Measurements from ENCODE around the gene MCUB. TPM values are rescaled to one million over a fixed set of nuclear protein-coding genes. Genes with fewer than 3 reads are reported as not detected.

Gene MCUB
- total RNA-seq, 2 donors from 2014 or later = 15.5 to 18.5 TPM

- no peak overlapping the region for H3K4me3 ChIP-seq
- DNase-seq (ENCODE audit: low spot score) = no peak
- TF ChIP-seq POLR2AphosphoS5 (IDR thresholded peaks at IDR 0.05) (no peak), POLR2A (IDR thresholded peaks at IDR 0.05) (no peak), CTCF (IDR thresholded peaks at IDR 0.05) (no peak)
- no peaks in the 10 kb centered on the region for H3K27me3 ChIP-seq (replicated peaks; ENCODE audit: insufficient read depth)
- intact Hi-C loops (cut with DNase I) = no loop called here
- H3K4me1 ChIP-seq (replicated peaks) = no peaks in the 10 kb centered on the region
- no peak overlapping the region for H3K27ac ChIP-seq
- whole genome bisulfite sequencing = 46% methylated on average over 3 of the region's 3 CpGs
- no peaks in the 10 kb centered on the region for H3K36me3 ChIP-seq
- no peaks in the 10 kb centered on the region for H3K9me3 ChIP-seq
These were observed 102.7 kb downstream of the MCUB start for GRCh38 chr4:109662771-109663170.

- H3K9me3 ChIP-seq = no peaks in the 10 kb centered on the region
- no peak for DNase-seq (ENCODE audit: low spot score)
- no peak overlapping the region for H3K27ac ChIP-seq
- TF ChIP-seq CTCF (IDR thresholded peaks at IDR 0.05) = no peak
- H3K4me1 ChIP-seq (replicated peaks) = no peaks in the 10 kb centered on the region
- 71% methylated on average over 5 of the region's 5 CpGs for WGBS
- intact Hi-C loops (cut with DNase I) = no loop called here
- no peaks in the 10 kb centered on the region for H3K36me3 ChIP-seq
- H3K27me3 ChIP-seq (replicated peaks; ENCODE audit: insufficient read depth) = no peaks in the 10 kb centered on the region
- H3K4me3 ChIP-seq = no peak overlapping the region
These were observed 105.9 kb downstream of the MCUB start for GRCh38 chr4:109665783-109666485.

DNA sequence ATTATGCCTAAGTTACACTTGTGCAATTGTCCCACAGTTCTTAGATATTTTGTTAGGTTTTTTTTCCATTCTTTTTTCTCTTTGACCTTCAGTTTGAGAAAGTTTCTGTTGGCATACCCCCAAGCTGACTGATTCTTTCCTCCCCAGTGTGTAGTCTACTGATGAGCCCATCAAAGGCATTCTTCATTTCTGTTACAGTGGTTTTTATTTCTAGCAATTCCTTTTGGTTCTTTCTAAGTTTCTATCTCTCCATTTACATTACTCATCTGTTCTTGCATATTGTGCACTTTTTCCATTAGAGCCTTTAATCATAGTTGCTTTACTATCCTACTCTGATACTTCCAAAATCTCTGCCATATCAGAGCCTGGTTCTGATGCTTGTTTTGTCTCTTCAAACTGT, 111.3 kb downstream of the MCUB start:
- TF ChIP-seq CTCF (IDR thresholded peaks at IDR 0.05) = no peak
- no peak for TF ChIP-seq POLR2A (IDR thresholded peaks at IDR 0.05)
- TF ChIP-seq POLR2AphosphoS5 (IDR thresholded peaks at IDR 0.05) = no peak
- intact Hi-C loops (cut with DNase I) = no loop called here
- Histone ChIP-seq H3K27me3 (replicated peaks; ENCODE audit: insufficient read depth) (no peaks in the 10 kb centered on the region), H3K9me3 (no peaks in the 10 kb centered on the region), H3K4me3 (no peak overlapping the region), H3K4me1 (replicated peaks) (no peaks in the 10 kb centered on the region), H3K27ac (no peak overlapping the region), H3K36me3 (no peaks in the 10 kb centered on the region)
- DNase-seq (ENCODE audit: low spot score) = no peak

DNA sequence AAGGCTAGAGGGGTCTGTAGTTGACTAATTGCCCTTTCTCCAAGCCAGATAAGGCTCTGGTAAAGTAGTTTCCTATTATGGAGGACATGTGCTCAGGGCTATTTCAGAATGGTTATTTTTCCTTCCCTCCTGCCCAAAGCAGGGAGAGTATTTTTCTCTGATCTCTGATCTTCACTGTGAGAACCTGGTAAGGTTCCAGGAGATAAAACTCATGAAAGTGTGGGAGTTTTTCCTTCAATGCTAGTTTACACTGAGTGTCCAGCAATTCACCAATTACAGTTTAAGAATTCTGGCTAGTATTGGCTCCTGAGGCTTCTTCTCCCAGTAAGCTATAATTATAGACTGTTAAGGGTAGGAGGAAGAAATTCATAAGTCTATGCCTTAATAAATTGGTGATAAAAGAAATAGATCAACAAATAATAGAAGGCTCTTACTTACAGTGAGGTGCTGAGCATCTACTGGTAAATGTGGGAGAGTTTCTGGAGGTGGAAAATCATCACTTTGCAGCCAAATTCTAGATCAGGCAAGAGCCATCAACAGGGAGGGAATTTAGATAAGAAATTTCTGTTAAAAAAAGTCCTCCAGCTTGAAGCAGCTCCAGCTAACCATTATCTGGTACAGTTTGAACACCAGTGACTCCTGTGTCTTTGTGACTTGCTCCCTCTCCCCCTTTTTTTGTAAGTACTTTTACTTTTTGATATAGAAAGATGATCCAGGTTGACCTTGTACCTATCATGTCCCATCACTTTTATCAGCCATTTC, 112.3 kb downstream of the MCUB start:
- Histone ChIP-seq H3K4me3 (no peak overlapping the region), H3K27me3 (replicated peaks; ENCODE audit: insufficient read depth) (no peaks in the 10 kb centered on the region), H3K9me3 (no peaks in the 10 kb centered on the region), H3K4me1 (replicated peaks) (no peaks in the 10 kb centered on the region), H3K27ac (no peak overlapping the region), H3K36me3 (no peaks in the 10 kb centered on the region)
- no peak for TF ChIP-seq POLR2AphosphoS5 (IDR thresholded peaks at IDR 0.05)
- no peak for TF ChIP-seq POLR2A (IDR thresholded peaks at IDR 0.05)
- no peak for TF ChIP-seq CTCF (IDR thresholded peaks at IDR 0.05)
- intact Hi-C loops (cut with DNase I) = no loop called here
- DNase-seq (ENCODE audit: low spot score) = no peak

DNA sequence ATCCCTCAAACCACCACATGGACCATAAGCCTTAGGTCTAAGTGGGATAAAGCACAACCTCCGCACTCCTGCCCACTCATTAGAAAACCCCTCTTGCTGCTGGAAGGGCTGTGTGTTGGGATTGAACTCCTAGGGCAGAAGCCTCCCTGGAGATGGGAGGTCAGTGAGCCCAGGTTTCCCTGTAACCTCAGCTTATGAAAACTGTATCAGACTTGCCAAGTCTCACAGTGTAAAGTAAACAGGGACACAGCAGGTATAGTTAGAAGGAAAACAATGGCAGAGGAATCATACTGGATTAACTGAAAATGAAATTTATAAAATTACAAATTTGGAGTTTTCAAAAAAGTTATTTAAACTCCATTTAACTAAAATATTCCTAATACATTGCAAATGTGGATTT, 113.3 kb downstream of the MCUB start:
- intact Hi-C loops (cut with DNase I) = no loop called here
- TF ChIP-seq CTCF (IDR thresholded peaks at IDR 0.05) (no peak), POLR2AphosphoS5 (IDR thresholded peaks at IDR 0.05) (no peak), POLR2A (IDR thresholded peaks at IDR 0.05) (no peak)
- no peaks in the 10 kb centered on the region for H3K27me3 ChIP-seq (replicated peaks; ENCODE audit: insufficient read depth)
- H3K4me1 ChIP-seq (replicated peaks) = no peaks in the 10 kb centered on the region
- no peak overlapping the region for H3K4me3 ChIP-seq
- no peak for DNase-seq (ENCODE audit: low spot score)
- no peak overlapping the region for H3K27ac ChIP-seq
- 100% methylated on average over 1 of the region's 1 CpG for WGBS
- no peaks in the 10 kb centered on the region for H3K9me3 ChIP-seq
- no peaks in the 10 kb centered on the region for H3K36me3 ChIP-seq

Data from prostate gland (tissue), 2 donors.